ENCODE results near the gene KHK.
"Not testable (repeated sequence)": the region's sequence is repeated elsewhere in the genome, so short reads cannot be mapped to it uniquely, and the experiment has no call there.

KHK gene

DNA sequence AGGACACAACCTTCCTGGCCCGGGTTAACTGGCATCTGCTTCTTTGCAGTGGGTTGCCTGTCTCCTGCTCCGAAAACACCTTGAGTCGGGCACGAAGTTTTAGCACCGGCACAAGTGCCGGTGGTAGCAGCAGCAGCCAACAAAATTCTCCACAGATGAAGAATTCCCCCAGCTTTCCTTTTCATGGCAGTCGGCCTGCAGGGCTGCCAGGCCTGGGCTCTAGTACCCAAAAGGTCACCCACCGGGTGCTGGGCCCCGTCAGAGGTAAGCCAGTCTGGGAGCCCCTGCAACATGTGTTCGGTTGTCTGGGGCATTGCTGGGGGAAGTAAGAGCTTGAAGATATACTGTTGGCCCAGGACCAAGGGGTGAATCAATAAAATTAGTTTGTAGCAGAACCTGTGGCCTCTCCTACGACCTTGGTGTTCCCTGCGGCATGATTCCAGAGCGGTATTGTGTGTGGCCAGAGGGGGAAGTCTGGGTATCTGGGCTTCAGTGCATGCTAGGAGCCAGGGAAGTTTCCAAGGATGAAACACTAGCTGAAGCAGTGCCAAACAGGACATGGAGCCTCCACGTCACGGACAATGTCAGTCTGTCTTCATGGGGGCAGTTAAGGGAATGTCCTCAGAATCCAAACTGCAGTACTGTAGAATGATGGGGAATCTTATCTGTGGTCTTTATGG is 27.3 kb upstream of the KHK start:
- DNase-seq (ENCODE audit: low read depth in 2 of 2) = no peak

DNA sequence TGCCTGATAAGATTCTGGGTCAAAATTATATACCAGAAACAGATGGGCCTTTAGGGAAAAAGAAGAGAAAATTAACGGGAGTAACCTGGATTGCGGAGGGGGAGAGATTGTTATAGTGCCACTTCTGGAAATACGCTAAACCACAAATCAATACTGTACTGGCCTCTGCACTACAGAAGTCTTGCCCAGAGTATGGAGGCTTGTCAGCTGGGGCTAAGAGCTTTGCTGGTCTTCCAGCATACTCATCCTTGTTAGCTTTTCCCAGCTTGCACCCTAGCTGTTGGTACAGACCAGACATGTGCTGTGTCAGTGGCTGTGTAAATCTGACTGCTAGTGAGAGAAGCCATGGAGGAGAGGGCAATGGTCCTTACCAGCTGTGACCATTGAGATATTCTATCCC is 26.2 kb upstream of the KHK start:
- DNase-seq (ENCODE audit: low read depth in 2 of 2) = no peak

DNA sequence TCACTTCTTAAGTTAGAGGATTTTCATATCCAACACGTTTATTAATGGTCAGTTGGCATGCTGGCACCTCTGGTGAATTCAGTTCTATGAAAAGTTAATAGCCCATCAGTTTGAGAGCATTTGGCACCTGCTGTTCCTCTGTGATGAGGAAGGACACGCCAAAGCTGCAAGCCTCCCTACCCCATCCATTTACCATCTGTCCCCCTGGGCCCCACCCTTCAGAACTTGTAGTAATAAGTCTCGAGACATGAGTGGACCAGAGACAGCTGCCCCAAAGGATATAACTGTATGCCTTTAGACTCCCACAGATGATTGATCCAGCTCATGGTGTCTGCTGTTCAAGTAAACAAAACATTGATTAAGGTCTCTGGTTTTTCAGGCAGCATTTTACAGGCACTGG is 21.4 kb upstream of the KHK start:
- no peak for DNase-seq (ENCODE audit: low read depth in 2 of 2)

DNA sequence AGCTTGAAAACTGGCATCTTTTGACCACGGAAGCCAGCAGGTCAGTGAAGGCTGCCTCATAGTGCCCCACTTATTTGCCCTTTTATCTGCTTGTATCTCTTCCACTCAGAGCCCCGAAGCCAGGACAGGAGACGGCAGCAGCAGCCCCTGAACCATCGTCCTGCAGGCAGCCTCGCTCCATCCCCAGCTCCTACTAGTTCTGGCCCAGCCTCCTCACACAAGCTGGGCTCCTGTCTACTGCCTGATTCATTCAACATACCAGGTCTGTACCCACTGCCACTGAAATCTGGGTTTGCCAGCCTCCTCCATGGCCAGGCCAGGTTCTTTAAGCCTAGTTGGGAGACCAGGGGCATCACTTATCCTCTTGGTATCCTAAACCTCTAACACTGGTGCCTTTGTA is 19.2 kb upstream of the KHK start:
- DNase-seq (ENCODE audit: low read depth in 2 of 2) = no peak

- DNase-seq (ENCODE audit: low read depth in 2 of 2) = no peak
Observed at GRCh38 chr2:27069436-27069835, 17.1 kb upstream of the KHK start.

DNA sequence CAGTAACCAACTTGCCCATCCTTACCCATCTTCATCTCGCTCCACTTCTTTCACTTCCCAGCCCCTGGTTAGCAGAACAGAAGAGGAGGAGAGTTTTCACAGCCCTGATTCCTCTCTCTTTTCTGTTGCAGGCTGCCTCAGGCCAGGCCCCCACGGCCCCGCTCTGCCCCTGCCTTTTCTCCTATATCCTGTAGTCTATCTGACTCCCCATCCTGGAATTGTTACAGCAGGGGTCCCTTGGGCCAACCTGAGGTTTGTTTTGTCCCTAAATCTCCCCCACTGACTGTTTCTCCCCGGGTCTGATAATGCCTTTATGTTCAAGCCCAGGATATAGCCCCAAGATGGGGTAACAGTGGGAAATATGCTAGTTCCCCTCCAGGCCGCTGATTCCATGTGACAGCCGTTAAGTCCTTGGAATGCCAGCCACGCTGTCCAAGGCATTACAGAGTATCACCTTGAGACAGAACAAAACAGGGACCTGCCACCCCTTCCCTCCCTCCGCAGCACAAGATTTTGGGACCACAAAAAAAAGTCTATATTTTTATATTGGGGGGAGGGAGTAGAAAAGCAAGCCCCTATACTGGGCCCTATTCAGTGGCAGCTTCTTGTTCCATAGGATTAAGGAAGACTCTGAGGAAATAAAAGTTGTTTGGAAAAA is 16.5 kb upstream of the KHK start:
- no peak for DNase-seq (ENCODE audit: low read depth in 2 of 2)

DNA sequence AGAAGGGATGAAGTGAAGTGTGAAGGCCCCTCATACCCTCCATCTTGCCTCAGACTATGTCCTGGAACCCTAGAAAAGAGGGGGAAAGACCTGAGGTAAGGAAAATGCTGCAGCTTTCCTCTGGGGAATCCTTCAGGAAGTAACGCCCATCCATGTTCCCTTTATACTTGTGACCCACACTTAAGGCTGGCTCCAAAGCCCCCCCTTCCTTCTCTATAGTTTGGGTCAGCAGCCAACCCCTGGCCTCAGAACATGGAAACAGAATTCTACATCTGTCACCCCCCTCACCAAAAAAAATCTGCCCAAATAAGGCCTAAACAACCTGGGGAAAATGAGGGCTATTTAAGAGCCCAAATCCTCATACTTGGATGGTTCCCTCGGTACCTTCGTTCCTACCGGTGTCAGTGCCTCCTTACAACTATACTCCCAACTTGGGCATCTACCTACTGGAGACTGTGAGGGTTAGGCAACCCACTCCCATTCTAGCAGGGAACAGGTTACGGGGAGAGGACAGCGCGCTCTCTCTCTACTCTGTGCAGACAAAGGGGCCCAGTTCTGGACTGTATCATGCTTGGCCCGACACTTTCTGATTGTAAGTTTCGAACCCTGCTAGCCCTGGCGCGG is 15.8 kb upstream of the KHK start:
- no peak for DNase-seq (ENCODE audit: low read depth in 2 of 2)

DNA sequence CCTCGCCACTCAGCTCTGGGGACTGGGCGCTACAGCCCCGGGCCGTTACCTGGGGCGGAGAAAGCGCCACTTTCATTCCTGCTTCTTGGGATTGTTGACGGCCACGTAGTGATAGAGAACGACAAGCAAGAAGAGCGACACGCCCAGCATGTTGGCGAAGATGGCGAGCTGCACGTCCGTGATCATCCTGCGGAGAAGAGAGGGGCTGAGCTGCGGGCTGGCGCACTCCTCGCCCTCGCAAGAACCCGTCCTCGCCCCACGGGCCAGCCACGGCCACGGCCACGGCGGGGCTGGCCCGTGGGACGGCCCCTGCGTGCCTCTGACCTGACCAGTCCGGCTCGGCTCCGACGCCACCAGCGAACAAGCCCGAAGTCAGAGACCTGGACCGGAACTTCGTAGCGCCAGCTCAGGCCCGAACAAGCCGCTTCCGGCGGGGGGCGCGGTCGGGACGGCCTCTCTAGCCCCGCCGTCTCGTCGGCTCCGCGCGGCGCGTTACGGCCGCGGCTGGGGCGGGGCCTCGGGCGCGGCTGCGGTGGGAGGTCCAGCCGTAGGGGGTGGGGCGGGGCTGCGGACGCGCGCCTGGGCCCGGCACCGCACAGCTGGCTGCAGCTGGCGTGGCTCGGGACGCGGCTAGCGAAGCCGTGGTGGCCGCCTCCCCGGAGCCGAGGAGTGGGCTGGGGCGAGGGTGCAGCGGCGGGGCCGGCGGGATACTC is 15.1 kb upstream of the KHK start, which contains the start of gene OST4:
Gene OST4, minus strand, starts transcription at position 378 of the 713 bp plus-strand sequence.
- peak; percentile 90 to 91 for DNase-seq (ENCODE audit: low read depth in 2 of 2)

DNA sequence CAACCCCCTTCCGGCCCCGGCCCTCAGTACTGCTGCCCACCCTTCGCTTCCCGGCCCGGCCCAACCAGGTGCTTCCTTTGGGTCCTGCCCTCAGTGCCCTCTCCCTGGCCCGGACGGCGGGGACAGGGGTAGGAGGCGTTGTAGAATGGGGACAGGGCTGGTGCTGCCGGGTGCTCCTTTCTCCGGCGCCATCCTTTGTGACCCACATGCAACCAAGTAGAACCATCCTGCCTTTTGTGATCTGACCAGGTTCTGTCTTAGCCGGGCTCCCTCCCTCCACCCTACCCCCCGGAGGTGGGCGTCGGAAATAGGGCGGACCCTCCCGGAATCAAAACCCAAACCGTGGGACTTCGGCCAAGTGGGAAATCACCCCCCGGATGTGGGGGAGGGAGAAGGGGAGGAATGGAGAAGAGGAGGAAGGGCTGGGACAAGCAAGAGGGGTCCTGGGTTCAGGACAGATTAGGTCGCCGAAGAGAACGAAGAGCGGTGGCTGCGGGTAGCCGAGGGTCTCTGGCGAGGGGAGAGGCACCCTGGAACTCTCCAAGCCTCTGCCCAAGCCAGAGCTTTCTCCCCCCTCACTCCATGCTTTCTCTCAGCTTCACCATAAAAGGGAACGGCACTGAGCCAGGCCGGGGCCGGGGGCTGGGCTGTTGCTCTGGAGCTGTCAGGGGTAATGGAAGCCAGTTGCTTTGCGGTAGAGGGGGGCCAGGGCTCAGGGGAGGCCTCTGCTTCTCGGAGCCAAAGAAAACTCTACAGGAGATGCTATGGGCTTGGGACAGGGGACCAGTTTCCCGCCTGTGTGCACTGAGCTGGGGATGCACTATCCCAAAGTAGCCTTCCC is 14.4 kb upstream of the KHK start:
- DNase-seq (ENCODE audit: low read depth in 2 of 2) = no peak

DNA sequence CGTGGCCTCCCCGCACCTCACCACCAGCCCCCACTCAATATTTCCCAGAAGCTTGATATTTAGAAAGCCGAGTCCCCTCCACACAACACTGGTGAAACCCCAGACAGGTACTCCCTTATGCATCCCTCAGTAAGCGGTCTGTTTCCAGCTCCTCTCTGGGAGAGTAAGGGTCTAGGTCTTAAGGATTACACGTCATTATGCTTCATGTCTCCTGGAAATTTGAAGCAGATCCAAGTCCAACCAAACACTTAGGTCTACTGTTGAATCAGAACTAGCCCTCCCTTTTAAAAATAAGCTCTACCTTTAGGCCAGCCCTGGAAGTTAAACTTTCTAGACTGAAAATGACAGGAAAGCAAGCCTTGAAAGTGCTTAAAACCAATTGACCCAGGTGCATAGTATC is 13.7 kb upstream of the KHK start:
- no peak for DNase-seq (ENCODE audit: low read depth in 2 of 2)

DNA sequence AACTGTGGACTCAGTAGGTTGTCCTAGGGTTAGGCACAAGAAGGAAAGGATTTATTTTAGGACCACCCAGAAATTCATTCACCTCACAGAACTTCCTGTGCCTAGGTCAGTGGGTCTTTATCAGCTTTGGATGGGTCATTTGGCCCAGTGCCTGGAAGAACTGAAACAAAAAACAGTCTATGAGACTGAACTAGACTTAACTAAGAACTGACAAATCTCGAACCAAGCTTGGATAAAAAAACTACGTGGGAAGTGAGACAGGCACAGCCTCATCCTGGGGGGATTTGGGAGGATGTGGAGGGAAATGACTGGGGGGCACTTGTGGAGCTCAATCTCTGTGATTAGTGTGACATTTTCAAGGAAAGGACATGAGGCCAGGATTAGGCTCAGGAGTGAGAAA is 12.8 kb upstream of the KHK start:
- no peak for DNase-seq (ENCODE audit: low read depth in 2 of 2)

DNA sequence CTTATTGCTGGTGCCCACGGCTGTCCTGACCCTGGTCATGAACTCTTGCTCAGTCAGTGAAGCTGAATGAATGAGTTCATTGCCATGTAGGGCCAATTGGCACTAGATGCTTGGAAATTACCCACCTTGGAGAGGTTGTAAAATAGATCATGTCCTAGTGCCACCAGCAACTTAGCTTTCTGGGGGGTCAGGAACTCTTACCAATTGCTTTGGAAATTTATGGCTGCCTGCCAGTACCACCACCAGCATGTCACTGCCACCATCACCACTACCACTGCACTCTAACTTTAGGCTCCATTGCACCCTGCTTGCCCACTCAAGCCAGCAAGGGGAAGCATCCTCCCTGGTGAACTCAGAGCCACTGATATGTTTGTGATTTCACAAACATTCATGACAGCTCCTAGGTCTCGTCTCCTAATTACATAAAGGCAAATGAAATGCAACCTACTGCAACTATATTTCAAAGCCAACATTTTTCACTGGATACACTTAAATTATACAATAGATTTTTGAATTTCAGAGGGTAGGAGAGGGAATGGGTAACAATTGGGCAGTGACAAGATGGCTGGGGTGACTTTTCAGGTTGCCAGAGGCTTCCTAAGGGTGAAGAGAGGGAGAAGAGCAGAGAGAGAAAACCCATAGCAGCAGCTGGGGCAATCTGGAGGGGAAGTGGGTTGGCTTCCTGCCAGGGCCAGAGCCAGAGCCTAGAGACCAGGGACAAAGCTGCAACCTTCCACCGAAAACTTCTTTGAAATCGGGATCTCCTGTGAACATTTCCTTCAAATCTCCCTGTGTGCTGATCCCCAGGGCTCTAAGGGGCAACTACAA is 11.6 kb upstream of the KHK start:
- no peak for DNase-seq (ENCODE audit: low read depth in 2 of 2)

DNA sequence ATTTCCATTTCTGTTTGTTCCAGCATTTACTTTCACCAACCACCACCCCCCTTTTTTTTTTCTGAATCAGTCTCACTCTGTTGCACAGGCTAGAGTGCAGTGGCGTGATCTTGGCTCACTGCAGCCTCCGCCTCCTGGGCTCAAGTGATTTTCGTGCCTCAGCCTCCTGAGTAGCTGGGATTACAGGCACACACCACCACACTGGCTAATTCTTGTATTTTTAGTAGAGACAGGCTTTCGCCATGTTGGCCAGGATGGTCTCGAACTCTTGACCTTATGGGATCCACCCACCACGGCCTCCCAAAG is 11.1 kb upstream of the KHK start:
- DNase-seq (ENCODE audit: low read depth in 2 of 2) = not testable (repeated sequence)

DNA sequence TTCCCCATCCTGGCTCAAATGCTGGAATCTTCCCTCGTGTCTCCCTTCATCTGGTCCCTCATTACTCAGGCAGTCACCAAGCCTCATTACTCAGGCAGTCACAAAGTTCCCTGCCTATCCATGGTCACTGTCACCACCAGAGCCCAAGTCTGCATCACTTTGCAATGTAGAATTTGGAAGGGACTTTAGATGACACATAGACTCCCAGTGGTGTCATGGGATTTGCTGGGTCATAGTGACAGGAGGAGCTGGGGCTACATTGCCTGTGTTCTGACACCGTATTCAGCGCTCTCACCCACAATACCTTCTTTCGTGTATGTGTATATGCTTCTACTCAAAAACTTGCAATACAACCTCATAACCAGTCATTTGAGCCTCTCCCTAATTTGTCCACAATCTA is 10.2 kb upstream of the KHK start:
- no peak for DNase-seq (ENCODE audit: low read depth in 2 of 2)

GRCh38 chr2:27077231-27077630 is 9.3 kb upstream of the KHK start:
- DNase-seq (ENCODE audit: low read depth in 2 of 2) = no peak

DNA sequence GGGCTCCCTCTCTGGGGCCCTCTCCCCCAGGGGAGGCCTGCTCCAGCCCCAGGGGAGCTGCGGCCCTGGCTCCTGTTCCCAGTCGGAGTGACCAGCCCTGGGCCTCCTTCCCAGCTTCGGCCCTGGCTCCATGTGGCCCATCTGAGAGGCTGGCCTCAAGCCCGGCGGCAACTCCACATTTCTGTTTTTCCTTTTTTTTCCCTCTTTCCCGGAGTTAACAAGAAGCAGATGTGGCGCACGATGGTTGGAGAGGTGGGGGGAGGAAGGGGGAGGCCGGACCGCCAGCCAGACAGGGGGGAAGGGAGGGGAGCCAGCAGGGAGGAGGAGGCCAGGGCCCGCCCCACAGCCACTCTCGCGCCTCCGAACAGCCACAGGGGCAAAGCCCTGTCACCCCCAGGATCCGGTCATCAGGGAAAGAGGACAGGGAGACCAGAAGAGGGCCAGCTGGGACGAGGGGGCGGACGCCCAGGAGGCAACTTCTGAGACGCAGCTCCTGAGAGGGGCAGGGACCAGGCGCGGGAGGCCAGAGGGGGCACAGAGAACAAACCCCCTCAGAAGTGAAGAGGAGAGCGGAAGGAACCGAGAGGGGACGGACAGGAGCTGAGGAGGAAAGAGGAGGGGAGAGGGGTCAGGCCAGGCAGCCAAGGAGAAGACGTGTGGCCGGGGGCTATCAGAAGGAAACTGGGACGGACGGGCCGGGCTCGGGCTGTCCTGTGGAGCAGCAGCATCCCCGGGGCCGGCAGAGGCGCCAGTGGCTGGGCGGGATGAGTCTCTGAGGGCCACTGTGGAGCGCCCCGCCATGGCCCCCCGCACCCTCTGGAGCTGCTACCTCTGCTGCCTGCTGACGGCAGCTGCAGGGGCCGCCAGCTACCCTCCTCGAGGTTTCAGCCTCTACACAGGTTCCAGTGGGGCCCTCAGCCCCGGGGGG is 8.0 kb upstream of the KHK start, which contains the start of gene EMILIN1:
Gene EMILIN1, plus strand, starts transcription at position 349 of the 928 bp plus-strand sequence. Its CDS starts 451 bp downstream, at position 800.
- no peak for DNase-seq (ENCODE audit: low read depth in 2 of 2)

- no peak for DNase-seq (ENCODE audit: low read depth in 2 of 2)
Observed at GRCh38 chr2:27079233-27080139, 7.1 kb upstream of the KHK start.

DNA sequence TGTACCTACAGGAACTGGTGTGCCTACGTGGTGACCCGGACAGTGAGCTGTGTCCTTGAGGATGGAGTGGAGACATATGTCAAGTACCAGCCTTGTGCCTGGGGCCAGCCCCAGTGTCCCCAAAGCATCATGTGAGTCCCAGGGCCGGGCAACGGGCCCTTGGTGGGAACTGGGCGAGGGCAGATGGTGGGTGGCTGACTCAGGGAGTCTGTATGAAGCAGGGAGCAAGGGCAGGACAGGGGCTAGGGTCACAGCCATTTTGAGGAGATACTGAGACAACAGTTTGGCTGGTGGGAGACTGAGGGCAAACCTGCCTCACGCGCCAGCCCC is 6.5 kb upstream of the KHK start:
- no peak for DNase-seq (ENCODE audit: low read depth in 2 of 2)

- no peak for DNase-seq (ENCODE audit: low read depth in 2 of 2)
Observed at GRCh38 chr2:27080603-27080936, 6.0 kb upstream of the KHK start.

Measured in stimulated activated CD8-positive, alpha-beta memory T cell treated with anti-CD3 and anti-CD28 coated beads, Interleukin-15, amount 100 ng/mL, for 48 hours (primary cell).